Left kidney (tissue), 8 donors: ENCODE data around the gene USP17L26. TPM values are rescaled to one million over a fixed set of nuclear protein-coding genes. Genes with fewer than 3 reads are reported as not detected.
"Not testable (repeated sequence)": the region's sequence is repeated elsewhere in the genome, so short reads cannot be mapped to it uniquely, and the experiment has no call there.

Experiments
- DNase-seq: peaks from one replicate; pipeline ENCODE4 v3.0.0-alpha.2; 2013
- long read RNA-seq, 8 donors: transcript quantifications; one replicate each; lab custom pipeline, GENCODE V29; 2026
- polyA plus RNA-seq: library from polyadenylated mRNA; unstranded; fragments of 120-200 nt; gene quantifications from one replicate; pipeline ENCODE4 v1.2.1, GENCODE V29; 2013; ENCODE audit not compliant: insufficient read length

The USP17L26 gene
- not detected for polyA plus RNA-seq
- long read RNA-seq, donor 1, result 0 reads
- long read RNA-seq, donor 2, result 0 reads
- long read RNA-seq, donor 3, result 0 reads
- long read RNA-seq, donor 4, result 0 reads
- long read RNA-seq, donor 5, result 0 reads
- long read RNA-seq, donor 6, result 0 reads
- long read RNA-seq, donor 7, result 0 reads
- long read RNA-seq, donor 8, result 0 reads

GRCh38 chr4:9334358-9334757 lies at the start of gene USP17L26:
Gene USP17L26 (plus strand): TSS chr4:9334658. CDS start chr4:9334658, 0 bp downstream.
- not testable (repeated sequence) for DNase-seq

- DNase-seq, result not testable (repeated sequence)
Measured at GRCh38 chr4:9324191-9324590, 10.3 kb upstream of the USP17L26 start.

- not testable (repeated sequence) for DNase-seq
Measured at GRCh38 chr4:9324865-9325264, 9.6 kb upstream of the USP17L26 start, which contains the start of gene USP17L24. Gene USP17L24 (plus strand): TSS chr4:9325165. CDS start chr4:9325165, 0 bp downstream.

GRCh38 chr4:9329611-9330010 lies 4.8 kb upstream of the USP17L26 start, which contains the start of gene USP17L25:
Gene USP17L25 (plus strand): TSS chr4:9329911. CDS start chr4:9329911, 0 bp downstream.
- DNase-seq, result not testable (repeated sequence)

- DNase-seq, result not testable (repeated sequence)
Measured at GRCh38 chr4:9339103-9339502, 4.6 kb downstream of the USP17L26 start, which contains the start of gene USP17L5. Gene USP17L5 (plus strand): TSS chr4:9339403. CDS start chr4:9339403, 0 bp downstream.

- DNase-seq, result not testable (repeated sequence)
Measured at GRCh38 chr4:9343848-9344247, 9.4 kb downstream of the USP17L26 start, which contains the start of gene USP17L27. Gene USP17L27 (plus strand): TSS chr4:9344148. CDS start chr4:9344148, 0 bp downstream.

GRCh38 chr4:9348593-9348992 lies 14.1 kb downstream of the USP17L26 start, which contains the start of gene USP17L28:
Gene USP17L28 (plus strand): TSS chr4:9348893. CDS start chr4:9348893, 0 bp downstream.
- not testable (repeated sequence) for DNase-seq

GRCh38 chr4:9350866-9351265 lies 16.4 kb downstream of the USP17L26 start:
- not testable (repeated sequence) for DNase-seq

- not testable (repeated sequence) for DNase-seq
Measured at GRCh38 chr4:9353338-9353737, 18.9 kb downstream of the USP17L26 start, which contains the start of gene USP17L29. Gene USP17L29 (plus strand): TSS chr4:9353638. CDS start chr4:9353638, 0 bp downstream.

GRCh38 chr4:9362829-9363228 lies 28.4 kb downstream of the USP17L26 start, which contains the start of gene USP17L30:
Gene USP17L30 (plus strand): TSS chr4:9363129. CDS start chr4:9363129, 0 bp downstream.
- DNase-seq, result not testable (repeated sequence)

- not testable (repeated sequence) for DNase-seq
Measured at GRCh38 chr4:9379881-9380280, 45.4 kb downstream of the USP17L26 start.

- peak; percentile 3 for DNase-seq
Measured at GRCh38 chr4:9381012-9381534, 46.6 kb downstream of the USP17L26 start.

- no peak for DNase-seq
Measured at GRCh38 chr4:9384126-9384525, 49.7 kb downstream of the USP17L26 start.

Other genes with a start within 250 kb of the USP17L26 start
- 0.22 TPM for gene FAM90A26, start 164.2 kb upstream of the USP17L26 start, polyA plus RNA-seq
- gene USP17L10, start 124.0 kb upstream of the USP17L26 start, polyA plus RNA-seq, result not detected
- not detected for gene USP17L11, start 119.3 kb upstream of the USP17L26 start, polyA plus RNA-seq
- gene USP17L12, start 114.5 kb upstream of the USP17L26 start, polyA plus RNA-seq, result not detected
- not detected for gene USP17L13, start 109.8 kb upstream of the USP17L26 start, polyA plus RNA-seq
- not detected for gene USP17L15, start 100.3 kb upstream of the USP17L26 start, polyA plus RNA-seq
- not detected for gene USP17L17, start 90.8 kb upstream of the USP17L26 start, polyA plus RNA-seq
- gene USP17L18, start 86.0 kb upstream of the USP17L26 start, polyA plus RNA-seq, result not detected
- not detected for gene USP17L19, start 81.3 kb upstream of the USP17L26 start, polyA plus RNA-seq
- not detected for gene USP17L20, start 76.5 kb upstream of the USP17L26 start, polyA plus RNA-seq
- gene USP17L21, start 71.8 kb upstream of the USP17L26 start, polyA plus RNA-seq, result not detected
- not detected for gene USP17L22, start 67.0 kb upstream of the USP17L26 start, polyA plus RNA-seq
- gene USP17L24, start 9.5 kb upstream of the USP17L26 start, polyA plus RNA-seq, result not detected
- not detected for gene USP17L25, start 4.7 kb upstream of the USP17L26 start, polyA plus RNA-seq
- gene USP17L5, start 4.7 kb downstream of the USP17L26 start, polyA plus RNA-seq, result not detected
- not detected for gene USP17L27, start 9.5 kb downstream of the USP17L26 start, polyA plus RNA-seq
- not detected for gene USP17L28, start 14.2 kb downstream of the USP17L26 start, polyA plus RNA-seq
- gene USP17L29, start 19.0 kb downstream of the USP17L26 start, polyA plus RNA-seq, result not detected
- not detected for gene USP17L30, start 28.5 kb downstream of the USP17L26 start, polyA plus RNA-seq
- not detected for gene DEFB131A, start 109.8 kb downstream of the USP17L26 start, polyA plus RNA-seq